Measurements from ENCODE around the gene NUS1.

DNA sequence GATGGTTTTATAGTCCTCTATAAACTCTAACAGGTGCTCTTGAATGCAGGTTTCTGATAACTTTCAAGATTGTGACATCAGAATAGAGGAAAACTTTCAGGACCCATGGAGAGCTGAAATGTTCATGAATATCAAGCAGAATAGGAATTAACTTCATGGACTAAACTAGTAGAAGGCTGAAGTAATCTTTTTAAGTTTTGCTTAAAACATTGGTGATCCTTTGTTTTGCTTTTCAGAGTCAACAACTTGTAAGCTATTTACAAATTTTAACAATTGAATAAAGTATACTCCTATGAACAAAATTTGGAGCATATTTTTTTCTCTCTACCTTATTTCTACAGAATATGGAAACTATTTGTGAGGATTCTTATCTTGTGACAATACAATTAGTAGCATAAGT lies 47.7 kb upstream of the NUS1 start:
- TF ChIP-seq, protein P1, sequence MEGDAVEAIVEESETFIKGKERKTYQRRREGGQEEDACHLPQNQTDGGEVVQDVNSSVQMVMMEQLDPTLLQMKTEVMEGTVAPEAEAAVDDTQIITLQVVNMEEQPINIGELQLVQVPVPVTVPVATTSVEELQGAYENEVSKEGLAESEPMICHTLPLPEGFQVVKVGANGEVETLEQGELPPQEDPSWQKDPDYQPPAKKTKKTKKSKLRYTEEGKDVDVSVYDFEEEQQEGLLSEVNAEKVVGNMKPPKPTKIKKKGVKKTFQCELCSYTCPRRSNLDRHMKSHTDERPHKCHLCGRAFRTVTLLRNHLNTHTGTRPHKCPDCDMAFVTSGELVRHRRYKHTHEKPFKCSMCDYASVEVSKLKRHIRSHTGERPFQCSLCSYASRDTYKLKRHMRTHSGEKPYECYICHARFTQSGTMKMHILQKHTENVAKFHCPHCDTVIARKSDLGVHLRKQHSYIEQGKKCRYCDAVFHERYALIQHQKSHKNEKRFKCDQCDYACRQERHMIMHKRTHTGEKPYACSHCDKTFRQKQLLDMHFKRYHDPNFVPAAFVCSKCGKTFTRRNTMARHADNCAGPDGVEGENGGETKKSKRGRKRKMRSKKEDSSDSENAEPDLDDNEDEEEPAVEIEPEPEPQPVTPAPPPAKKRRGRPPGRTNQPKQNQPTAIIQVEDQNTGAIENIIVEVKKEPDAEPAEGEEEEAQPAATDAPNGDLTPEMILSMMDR (IDR thresholded peaks at IDR 0.05) = no peak
- no peak for TF ChIP-seq POLR2A (IDR thresholded peaks at IDR 0.05)
- TF ChIP-seq POLR2AphosphoS5 (IDR thresholded peaks at IDR 0.05) = no peak

Measured in breast epithelium (tissue), 3 donors.